ENCODE data around the gene LPIN3. TPM values are rescaled to one million over a fixed set of nuclear protein-coding genes. Genes with fewer than 3 reads are reported as not detected.

LPIN3 gene
- total and polyA plus RNA-seq, 2 of the 4 experiments (the other 2 are of a cell fraction), result 2.3 to 8.3 TPM

DNA sequence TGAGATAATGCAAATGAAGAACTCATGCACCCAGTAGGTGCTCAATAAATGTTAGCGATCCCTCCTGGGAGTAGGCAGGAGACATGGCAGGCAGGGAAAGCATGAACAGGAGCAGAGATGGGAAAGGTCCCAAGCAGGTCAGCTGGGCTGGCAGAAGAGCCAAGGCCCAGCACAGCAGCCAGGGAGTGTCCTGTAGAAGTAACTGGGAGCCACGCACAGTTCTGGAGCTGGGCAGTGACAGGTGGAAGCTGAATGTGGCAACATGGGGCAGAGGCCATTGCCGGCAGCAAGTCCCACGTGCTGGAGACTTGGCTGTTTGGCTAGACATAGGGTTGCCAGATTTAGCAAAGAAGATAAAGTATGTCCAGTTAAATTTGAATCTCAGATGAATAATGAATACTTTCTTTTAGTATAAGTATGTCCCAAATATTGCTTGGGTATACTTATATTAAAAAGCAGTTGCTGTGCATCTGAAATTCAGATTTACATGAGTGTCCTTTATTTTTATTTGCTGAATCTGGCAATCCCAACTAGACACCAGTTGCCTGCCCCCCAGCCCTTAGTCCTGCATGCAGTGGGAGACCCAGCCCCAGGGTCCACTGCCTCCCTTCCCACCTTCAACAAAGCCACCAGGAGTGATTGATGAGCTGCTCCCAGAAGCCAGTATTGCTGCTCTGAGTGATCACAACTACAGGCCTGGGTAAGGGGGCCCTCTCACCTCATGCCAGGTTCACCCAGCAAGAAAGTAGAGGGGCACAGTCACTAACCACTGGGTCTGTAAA is 3.7 kb upstream of the LPIN3 start (continued):
- TF ChIP-seq, protein P1, sequence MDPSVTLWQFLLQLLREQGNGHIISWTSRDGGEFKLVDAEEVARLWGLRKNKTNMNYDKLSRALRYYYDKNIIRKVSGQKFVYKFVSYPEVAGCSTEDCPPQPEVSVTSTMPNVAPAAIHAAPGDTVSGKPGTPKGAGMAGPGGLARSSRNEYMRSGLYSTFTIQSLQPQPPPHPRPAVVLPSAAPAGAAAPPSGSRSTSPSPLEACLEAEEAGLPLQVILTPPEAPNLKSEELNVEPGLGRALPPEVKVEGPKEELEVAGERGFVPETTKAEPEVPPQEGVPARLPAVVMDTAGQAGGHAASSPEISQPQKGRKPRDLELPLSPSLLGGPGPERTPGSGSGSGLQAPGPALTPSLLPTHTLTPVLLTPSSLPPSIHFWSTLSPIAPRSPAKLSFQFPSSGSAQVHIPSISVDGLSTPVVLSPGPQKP (IDR thresholded peaks at IDR 0.05; ENCODE audit: borderline replicate concordance, low read depth, low read length), result no peak

DNA sequence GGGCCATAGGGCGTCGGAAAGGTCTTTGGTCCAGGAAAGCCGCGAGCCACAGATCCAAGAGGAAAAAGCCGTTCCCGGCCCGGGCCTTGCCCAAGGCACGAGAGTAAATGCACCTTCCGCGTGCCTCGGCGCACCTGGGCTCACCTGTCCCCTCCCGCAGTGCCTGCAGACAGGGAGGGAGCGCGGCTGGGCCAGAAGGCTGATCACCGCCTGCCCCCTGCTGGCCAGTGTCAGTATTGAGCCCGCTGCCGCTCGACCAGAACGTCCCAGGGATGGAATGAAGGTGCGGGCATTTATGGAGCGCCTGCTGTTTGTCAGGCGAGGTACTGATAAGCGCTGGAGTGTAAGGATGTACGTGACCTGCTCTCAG is 679 bp upstream of the LPIN3 start:
- in situ Hi-C loops (cut with MboI; ENCODE audit: low sequenced_read_pairs), result loop anchor here (5.0 to 10.0 kb wide), 2 partner anchors 163 to 365 kb away; no protein-coding TSS in a partner anchor

More for the DNA sequence above, 679 bp upstream of the LPIN3 start:
- Histone ChIP-seq H3K9ac (ENCODE audit: low read depth, low read length) (peak overlapping the region; percentile 27), H2BK20ac (ENCODE audit: low read depth, low read length) (no peak overlapping the region), H3K9me1 (ENCODE audit: insufficient read depth, low read length) (peaks cover 4% of the 10 kb centered on the region; the same call in 1 of the 2 replicates), H2BK15ac (ENCODE audit: low read depth, low read length) (no peak overlapping the region; the same call in 2 of the 3 replicates), H2AK5ac (ENCODE audit: low read depth, low read length) (peak overlapping the region; percentile 72; the same call in 1 of the 2 replicates), H3K79me1 (ENCODE audit: low read depth in 1 of 2, low read length in 2 of 2) (peaks cover 0 to 6% of the 10 kb centered on the region in 2 experiments; a peak in 1 of 4 replicates), H3K27me3 (ENCODE audit: control insufficient read depth, insufficient read depth, low read length) (no peaks in the 10 kb centered on the region), H3K4me3 (ENCODE audit: insufficient read depth, low read depth, low read length) (peak overlapping the region; percentile 11; the same call in 1 of the 2 replicates), H3K27ac (ENCODE audit: insufficient read depth, low read length) (no peak overlapping the region), H3K23ac (ENCODE audit: low read depth, low read length) (no peak overlapping the region), H3K56ac (ENCODE audit: extremely low read depth, insufficient read depth, low read length) (no peak overlapping the region), H3K9me3 (ENCODE audit: control insufficient read depth, insufficient read depth, low read length) (no peaks in the 10 kb centered on the region), H3K36me3 (ENCODE audit: control insufficient read depth, insufficient read depth, low read length) (no peaks in the 10 kb centered on the region), H4K5ac (ENCODE audit: low read depth, low read length) (no peak overlapping the region), H3K4me1 (ENCODE audit: control insufficient read depth, insufficient read depth, low read length) (peaks cover 14% of the 10 kb centered on the region), H2AK9ac (replicated peaks; ENCODE audit: low read depth, low read length, poor library complexity) (no peak overlapping the region), H4K91ac (ENCODE audit: insufficient read depth, low read depth, low read length) (0 out of 2 replicates have a peak overlapping the region, but pooled peaks have one; percentile 36), H4K20me1 (ENCODE audit: insufficient read depth, low read length) (no peaks in the 10 kb centered on the region), H2AFZ (replicated peaks; ENCODE audit: low read length, poor library complexity) (peak overlapping the region; percentile 69), H2BK120ac (ENCODE audit: low read depth, low read length) (no peak overlapping the region), H3K4me2 (ENCODE audit: low read depth, low read length) (peak overlapping the region; percentile 63), H3K18ac (ENCODE audit: low read depth, low read length) (no peak overlapping the region), H4K8ac (ENCODE audit: low read depth in 2 of 2, low read length in 2 of 2) (peak overlapping the region; percentile 71 to 94; a peak in 3 of 4 replicates), H3K14ac (replicated peaks; ENCODE audit: low read depth, low read length) (no peak overlapping the region), H3K4ac (ENCODE audit: low read depth, low read length) (peak overlapping the region; percentile 44; the same call in 1 of the 2 replicates), H2BK5ac (ENCODE audit: low read depth, low read length, poor library complexity, severe bottlenecking) (no peak overlapping the region)
- intact Hi-C loops (cut with micrococcal nuclease) (loop anchor here (1.0 to 10.0 kb wide), 7 partner anchors 71 to 372 kb away; no protein-coding TSS in a partner anchor), dilution Hi-C loops (cut with HindIII; ENCODE audit: low sequenced_read_pairs, unreplicated experiment) (no loop called here)
- ChIA-PET CTCF (interaction anchor here (0.9 to 2.1 kb wide), 9 partner anchors 17 to 205 kb away, joined by 3 to 12 read pairs (median 6); no protein-coding TSS in a partner anchor), POLR2A (ENCODE audit: unreplicated experiment) (no interaction called here)
- no peak for TF ChIP-seq CHD1 (IDR thresholded peaks at IDR 0.05; ENCODE audit: low read depth, low read length)
- TF ChIP-seq SMC3 (IDR thresholded peaks at IDR 0.05; ENCODE audit: low read depth, low read length), result peak; percentile 93
- peak; percentile 98 for TF ChIP-seq RAD21 (IDR thresholded peaks at IDR 0.05; ENCODE audit: low read length)
- no peak for TF ChIP-seq NFE2L2 (IDR thresholded peaks at IDR 0.05; ENCODE audit: low read depth, low read length)
- no peak for TF ChIP-seq MXI1 (IDR thresholded peaks at IDR 0.05; ENCODE audit: borderline replicate concordance, low read depth, low read length)
- TF ChIP-seq, protein P2, sequence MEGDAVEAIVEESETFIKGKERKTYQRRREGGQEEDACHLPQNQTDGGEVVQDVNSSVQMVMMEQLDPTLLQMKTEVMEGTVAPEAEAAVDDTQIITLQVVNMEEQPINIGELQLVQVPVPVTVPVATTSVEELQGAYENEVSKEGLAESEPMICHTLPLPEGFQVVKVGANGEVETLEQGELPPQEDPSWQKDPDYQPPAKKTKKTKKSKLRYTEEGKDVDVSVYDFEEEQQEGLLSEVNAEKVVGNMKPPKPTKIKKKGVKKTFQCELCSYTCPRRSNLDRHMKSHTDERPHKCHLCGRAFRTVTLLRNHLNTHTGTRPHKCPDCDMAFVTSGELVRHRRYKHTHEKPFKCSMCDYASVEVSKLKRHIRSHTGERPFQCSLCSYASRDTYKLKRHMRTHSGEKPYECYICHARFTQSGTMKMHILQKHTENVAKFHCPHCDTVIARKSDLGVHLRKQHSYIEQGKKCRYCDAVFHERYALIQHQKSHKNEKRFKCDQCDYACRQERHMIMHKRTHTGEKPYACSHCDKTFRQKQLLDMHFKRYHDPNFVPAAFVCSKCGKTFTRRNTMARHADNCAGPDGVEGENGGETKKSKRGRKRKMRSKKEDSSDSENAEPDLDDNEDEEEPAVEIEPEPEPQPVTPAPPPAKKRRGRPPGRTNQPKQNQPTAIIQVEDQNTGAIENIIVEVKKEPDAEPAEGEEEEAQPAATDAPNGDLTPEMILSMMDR (conservative IDR thresholded peaks at IDR 0.05; ENCODE audit: low read depth, low read length), result peak; percentile 88
- BruUV-seq (replicated peaks), result no TSS peak
- 11% methylated on average over 19 of the region's 25 CpGs; no CpG with 5 or more reads in 1 of the 2 experiments for WGBS, 2 experiments (ENCODE audit: extremely low coverage in 2 of 2, insufficient read length in 1 of 2)
- DNase-seq, result peak; percentile 45
- peak; percentile 88 for ATAC-seq (ENCODE audit: low read depth)

All from IMR-90 (cell line).